WTC11 (cell line): Measurements from ENCODE around the gene CEP170B. TPM values are rescaled to one million over a fixed set of nuclear protein-coding genes. Genes with fewer than 3 reads are reported as not detected.
A peak's percentile ranks its signal among the peaks of the same experiment; 100 is the strongest.

ENCODE experiments used
- ATAC-seq: fragments of 200-7000 bp; cut with Tn5 transposase; 2 replicates; pipeline ENCODE4 v1.10.0; 2021; ENCODE audit warnings: mild to moderate bottlenecking, moderate library complexity
- CTCF ChIA-PET: fragments of 300-600 bp; sonication (Branson Sonifier 250); formaldehyde crosslinking; loops from one replicate; lab custom pipeline; 2021; ENCODE audit warnings: antibody characterized with exemption; lab: Charles Lee
- POLR2A ChIA-PET: fragments of 350-600 bp; sonication (Branson Sonifier 250); formaldehyde crosslinking; loops from one replicate; lab custom pipeline; 2021; ENCODE audit warnings: antibody characterized with exemption; lab: Charles Lee
- DNase-seq: peaks from one replicate; pipeline ENCODE4 v3.0.0; 2021; ENCODE audit warnings: low spot score
- H3K27ac Mint-ChIP-seq: 2 replicates; pipeline ENCODE4 v1.8.0; 2021; ENCODE audit warnings: mixed read lengths
- H3K27me3 Mint-ChIP-seq: 2 replicates; pipeline ENCODE4 v1.8.0; 2021; ENCODE audit warnings: low read depth, mild to moderate bottlenecking, moderate library complexity, mixed read lengths
- H3K36me3 Mint-ChIP-seq: 2 replicates; pipeline ENCODE4 v1.8.0; 2021; ENCODE audit warnings: mixed read lengths
- H3K4me1 Mint-ChIP-seq: 2 replicates; pipeline ENCODE4 v1.8.0; 2022; ENCODE audit warnings: mixed read lengths
- H3K4me3 Mint-ChIP-seq: 2 replicates; pipeline ENCODE4 v1.8.0; 2021; ENCODE audit warnings: mild to moderate bottlenecking, moderate library complexity, mixed read lengths
- H3K9me3 Mint-ChIP-seq: 2 replicates; pipeline ENCODE4 v1.8.0; 2021; ENCODE audit warnings: mixed read lengths
- AFF4 ChIP-seq: sonication (generic); formaldehyde crosslinking; IDR thresholded peaks from 2 replicates; pipeline ENCODE4 v1.8.1; 2023; ENCODE audit warnings: mild to moderate bottlenecking, missing genetic modification reagents, borderline replicate concordance
- CREB1 ChIP-seq: sonication (generic); formaldehyde crosslinking; IDR thresholded peaks from 2 replicates; pipeline ENCODE4 v1.8.0; 2023; ENCODE audit warnings: mild to moderate bottlenecking, missing genetic modification reagents
- E2F4 ChIP-seq: sonication (generic); formaldehyde crosslinking; IDR thresholded peaks from 2 replicates; pipeline ENCODE4 v1.8.1; 2022; ENCODE audit warnings: low read depth, mild to moderate bottlenecking, moderate library complexity, missing genetic modification reagents, borderline replicate concordance
- ESRRA ChIP-seq: sonication (generic); formaldehyde crosslinking; IDR thresholded peaks from 2 replicates; pipeline ENCODE4 v1.8.1; 2022; ENCODE audit warnings: mild to moderate bottlenecking, missing genetic modification reagents, borderline replicate concordance
- FOXP1 ChIP-seq: sonication (generic); formaldehyde crosslinking; IDR thresholded peaks from 2 replicates; pipeline ENCODE4 v1.8.0; 2022; ENCODE audit warnings: missing genetic modification reagents, mild to moderate bottlenecking, moderate library complexity, borderline replicate concordance
- JAZF1 ChIP-seq: fragments of 250-450 bp; sonication (Bioruptor Pico); IDR thresholded peaks from 2 replicates; pipeline ENCODE4 v1.9.0; 2021; ENCODE audit warnings: moderate library complexity, mild to moderate bottlenecking, inconsistent platforms
- MXD4 ChIP-seq: fragments of 250-450 bp; sonication (Bioruptor Pico); IDR thresholded peaks from 2 replicates; pipeline ENCODE4 v1.8.0; 2021; ENCODE audit warnings: mild to moderate bottlenecking, moderate library complexity, borderline replicate concordance
- RELA ChIP-seq: sonication (generic); formaldehyde crosslinking; IDR thresholded peaks from 2 replicates; pipeline ENCODE4 v1.8.1; 2022; ENCODE audit warnings: missing genetic modification reagents, mild to moderate bottlenecking, borderline replicate concordance
- SMAD3 ChIP-seq: sonication (generic); formaldehyde crosslinking; IDR thresholded peaks from 2 replicates; pipeline ENCODE4 v1.8.0; 2022; ENCODE audit warnings: missing genetic modification reagents, mild to moderate bottlenecking, borderline replicate concordance
- SOX15 ChIP-seq: fragments of 250-450 bp; sonication (Bioruptor Pico); IDR thresholded peaks from 2 replicates; pipeline ENCODE4 v1.9.0; 2021; ENCODE audit warnings: mild to moderate bottlenecking
- TEAD1 ChIP-seq: sonication (generic); formaldehyde crosslinking; IDR thresholded peaks from 2 replicates; pipeline ENCODE4 v1.8.0; 2022; ENCODE audit warnings: mild to moderate bottlenecking, missing genetic modification reagents
- USF1 ChIP-seq: sonication (generic); formaldehyde crosslinking; IDR thresholded peaks from 2 replicates; pipeline ENCODE4 v1.8.0; 2022; ENCODE audit warnings: mild to moderate bottlenecking, missing genetic modification reagents
- ZBTB21 ChIP-seq: sonication (generic); formaldehyde crosslinking; IDR thresholded peaks from 2 replicates; pipeline ENCODE4 v1.8.1; 2023; ENCODE audit warnings: mild to moderate bottlenecking, missing genetic modification reagents, borderline replicate concordance
- ZNF138 ChIP-seq: sonication (generic); formaldehyde crosslinking; conservative IDR thresholded peaks from 2 replicates; pipeline ENCODE4 v1.8.1; 2022; ENCODE audit warnings: mild to moderate bottlenecking, moderate library complexity, missing genetic modification reagents
- ZNF423 ChIP-seq: fragments of 250-450 bp; sonication (Bioruptor Pico); IDR thresholded peaks from 2 replicates; pipeline ENCODE4 v2.1.2; 2022; ENCODE audit warnings: mild to moderate bottlenecking, moderate library complexity
- ZNF425 ChIP-seq: fragments of 250-450 bp; sonication (Bioruptor Pico); conservative IDR thresholded peaks from 2 replicates; pipeline ENCODE4 v1.9.0; 2021; ENCODE audit warnings: mild to moderate bottlenecking
- ZNF512 ChIP-seq: sonication (generic); formaldehyde crosslinking; IDR thresholded peaks from 2 replicates; pipeline ENCODE4 v1.8.1; 2022; ENCODE audit warnings: missing genetic modification reagents, borderline replicate concordance
- ZNF671 ChIP-seq: fragments of 250-450 bp; sonication (Bioruptor Pico); IDR thresholded peaks from 2 replicates; pipeline ENCODE4 v1.8.0; 2021; ENCODE audit warnings: mild to moderate bottlenecking
- total RNA-seq: library from RNA; stranded (reverse); gene quantifications from 3 replicates; pipeline ENCODE4 v1.2.3, GENCODE V29; 2021
- TF ChIP-seq, protein P1 (sequence below): fragments of 250-450 bp; sonication (Bioruptor Pico); IDR thresholded peaks from 2 replicates; pipeline ENCODE4 v1.9.0; 2021; ENCODE audit warnings: mild to moderate bottlenecking
- TF ChIP-seq, protein P2 (sequence below): sonication (generic); formaldehyde crosslinking; IDR thresholded peaks from 2 replicates; pipeline ENCODE4 v1.8.0; 2022; ENCODE audit warnings: mild to moderate bottlenecking, missing genetic modification reagents

The CEP170B gene
- total RNA-seq, 1 experiment from 2014 or later, result 47.0 TPM

DNA sequence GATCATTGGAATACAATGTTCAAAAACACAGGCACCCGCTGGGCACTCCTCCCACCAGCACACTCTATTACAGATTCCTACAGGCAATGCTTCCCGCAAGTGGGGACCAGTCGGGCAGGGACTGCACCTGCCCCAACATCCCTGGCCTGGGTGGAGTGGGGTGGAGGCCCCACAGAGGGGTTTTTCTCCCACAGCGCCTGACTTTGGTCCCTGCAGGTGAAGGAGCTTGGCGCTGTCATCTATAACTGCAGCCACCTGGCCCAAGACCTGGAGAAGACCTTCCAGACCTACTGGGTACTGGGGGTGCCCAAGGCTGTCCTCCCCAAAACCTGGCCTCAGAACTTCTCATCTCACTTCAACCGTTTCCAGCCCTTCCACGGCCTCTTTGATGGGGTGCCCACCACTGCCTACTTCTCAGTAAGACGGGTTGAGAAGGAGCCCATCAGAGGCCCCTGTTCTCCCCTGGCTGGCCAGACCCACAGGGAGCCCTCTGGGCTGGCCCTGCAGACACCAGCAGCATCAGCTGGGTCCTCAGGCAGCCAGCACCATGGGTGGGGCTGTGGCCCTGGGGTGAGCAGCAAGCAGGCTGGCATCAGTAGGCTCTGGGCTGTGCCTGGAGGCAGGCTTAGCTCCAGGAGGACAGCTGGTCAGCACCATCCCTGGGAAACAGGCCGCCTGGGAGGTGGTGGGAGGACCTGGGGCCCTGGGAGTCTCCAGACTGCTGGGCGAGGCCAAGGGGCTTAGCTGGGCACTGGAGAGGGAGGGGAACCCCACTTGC, 65.6 kb downstream of the CEP170B start:
- Mint-ChIP-seq H3K27me3 (peaks cover 55% of the 10 kb centered on the region), H3K9me3 (no peaks in the 10 kb centered on the region)
- POLR2A ChIA-PET, result no interaction called here
- TF ChIP-seq ZNF425, result no peak
- TF ChIP-seq USF1 (CRISPR knock-in tag), result no peak
- no peak for TF ChIP-seq ZNF671 (CRISPR knock-in tag)
- no peak for TF ChIP-seq CREB1 (CRISPR knock-in tag)
- no peak for TF ChIP-seq ESRRA
- no peak for TF ChIP-seq JAZF1 (CRISPR knock-in tag)
- no peak for TF ChIP-seq ZNF423 (CRISPR knock-in tag)
- no peak for TF ChIP-seq ZNF138 (CRISPR knock-in tag)
- TF ChIP-seq TEAD1, result no peak
- TF ChIP-seq ZBTB21 (CRISPR knock-in tag), result no peak
- no peak for TF ChIP-seq RELA (CRISPR knock-in tag)
- TF ChIP-seq AFF4 (CRISPR knock-in tag), result no peak
- no peak for TF ChIP-seq ZNF512 (CRISPR knock-in tag)
- TF ChIP-seq, all 79 proteins: peak for 0
- Mint-ChIP-seq H3K36me3 (no peaks in the 10 kb centered on the region), H3K27ac (no peak overlapping the region), H3K4me3 (no peak overlapping the region), H3K4me1 (no peaks in the 10 kb centered on the region)
- CTCF ChIA-PET, result interaction anchor here (1.0 kb wide), 1 partner anchor 162 kb away, joined by 3 read pairs; no protein-coding TSS in a partner anchor
- ATAC-seq (no peak), DNase-seq (peak; percentile 9)

DNA sequence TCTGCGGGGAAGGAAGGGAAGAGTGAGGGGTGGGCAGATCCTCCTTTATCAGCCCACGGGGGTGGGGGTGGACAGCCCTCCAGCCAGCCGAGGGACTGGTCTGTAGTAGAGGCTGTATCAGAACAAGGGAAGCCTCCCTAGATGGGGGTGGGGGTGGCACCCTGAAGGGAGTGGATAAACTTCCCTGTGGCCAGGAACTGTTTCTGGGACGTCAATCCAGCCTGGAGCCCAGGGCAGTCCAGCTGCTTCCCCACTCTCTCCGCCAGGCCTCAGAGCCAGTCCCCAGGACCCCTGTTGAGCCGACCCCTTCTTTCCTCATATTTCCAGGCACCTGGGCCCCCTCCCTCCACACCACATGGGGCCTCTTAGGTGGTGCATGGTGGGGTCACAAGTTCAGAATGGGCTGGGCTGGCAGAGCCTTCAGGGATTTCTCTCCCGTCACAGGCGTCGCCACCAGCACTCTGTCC, 66.3 kb downstream of the CEP170B start:
- no peak overlapping the region for H3K4me3 Mint-ChIP-seq
- ChIA-PET POLR2A (no interaction called here), CTCF (interaction anchor here (1.0 kb wide), 1 partner anchor 162 kb away, joined by 3 read pairs; no protein-coding TSS in a partner anchor)
- no peaks in the 10 kb centered on the region for H3K36me3 Mint-ChIP-seq
- H3K4me1 Mint-ChIP-seq, result no peaks in the 10 kb centered on the region
- H3K27ac Mint-ChIP-seq, result no peak overlapping the region
- ATAC-seq (no peak), DNase-seq (no peak)
- H3K27me3 Mint-ChIP-seq, result peaks cover 59% of the 10 kb centered on the region
- no peaks in the 10 kb centered on the region for H3K9me3 Mint-ChIP-seq
- TF ChIP-seq, protein P1, sequence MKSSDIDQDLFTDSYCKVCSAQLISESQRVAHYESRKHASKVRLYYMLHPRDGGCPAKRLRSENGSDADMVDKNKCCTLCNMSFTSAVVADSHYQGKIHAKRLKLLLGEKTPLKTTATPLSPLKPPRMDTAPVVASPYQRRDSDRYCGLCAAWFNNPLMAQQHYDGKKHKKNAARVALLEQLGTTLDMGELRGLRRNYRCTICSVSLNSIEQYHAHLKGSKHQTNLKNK, result no peak
- TF ChIP-seq, protein P2, sequence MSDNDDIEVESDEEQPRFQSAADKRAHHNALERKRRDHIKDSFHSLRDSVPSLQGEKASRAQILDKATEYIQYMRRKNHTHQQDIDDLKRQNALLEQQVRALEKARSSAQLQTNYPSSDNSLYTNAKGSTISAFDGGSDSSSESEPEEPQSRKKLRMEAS, result no peak
- no peak for TF ChIP-seq SMAD3 (CRISPR knock-in tag)
- no peak for TF ChIP-seq E2F4 (CRISPR knock-in tag)
- no peak for TF ChIP-seq SOX15
- TF ChIP-seq FOXP1 (CRISPR knock-in tag), result no peak
- TF ChIP-seq MXD4 (CRISPR knock-in tag), result no peak
- TF ChIP-seq USF1 (CRISPR knock-in tag), result no peak
